MG63 (cell line): Measurements from ENCODE around the gene ZMIZ2. TPM values are rescaled to one million over a fixed set of nuclear protein-coding genes. Genes with fewer than 3 reads are reported as not detected.
"Not testable (repeated sequence)": the region's sequence is repeated elsewhere in the genome, so short reads cannot be mapped to it uniquely, and the experiment has no call there.

Source experiments
- DNase-seq: peaks from one replicate; pipeline ENCODE4 v3.0.0-alpha.2; 2020
- H3K27me3 ChIP-seq: fragments of 250-450 bp; sonication (Bioruptor Pico); 2 replicates; pipeline ENCODE4 v1.5.1; 2020; ENCODE audit warnings: mild to moderate bottlenecking, moderate library complexity
- H3K36me3 ChIP-seq: fragments of 250-450 bp; sonication (Bioruptor Pico); 2 replicates; pipeline ENCODE4 v1.5.1; 2020; ENCODE audit warnings: mild to moderate bottlenecking, moderate library complexity
- H3K4me3 ChIP-seq: fragments of 250-450 bp; sonication (Bioruptor Pico); 2 replicates; pipeline ENCODE4 v1.5.1; 2020; ENCODE audit warnings: mild to moderate bottlenecking, moderate library complexity
- H3K9me3 ChIP-seq: fragments of 250-450 bp; sonication (Bioruptor Pico); 2 replicates; pipeline ENCODE4 v1.5.1; 2020; ENCODE audit warnings: mild to moderate bottlenecking, moderate library complexity
- total RNA-seq: library from RNA; depleted of rRNA; stranded (reverse); fragments of >200 nt; shearing (Covaris generic); gene quantifications from 2 replicates; pipeline ENCODE4 v1.2.3, GENCODE V29; 2014; ENCODE audit warnings: low replicate concordance

The ZMIZ2 gene
- total RNA-seq, 1 experiment from 2014 or later, result 2.0 TPM

DNA sequence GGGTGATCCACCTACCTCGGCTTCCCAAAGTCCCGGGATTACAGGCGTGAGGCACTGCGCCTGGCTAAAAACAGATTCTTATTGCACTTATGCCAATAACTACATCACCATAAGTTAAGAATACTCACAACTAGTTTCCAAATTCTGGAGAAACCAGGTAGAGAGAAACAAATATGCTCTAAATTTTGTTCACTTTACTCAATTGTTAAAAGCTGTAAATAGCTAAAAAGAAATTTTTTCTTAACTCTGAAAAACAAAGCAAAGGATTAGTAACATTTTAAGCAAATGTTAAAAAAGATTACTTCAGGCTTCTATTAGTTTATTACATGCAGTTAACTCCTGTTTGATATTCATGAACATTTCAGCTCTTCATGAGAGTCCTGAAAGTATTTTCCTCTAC, 28.3 kb upstream of the ZMIZ2 start:
- H3K4me3 ChIP-seq, result no peak overlapping the region
- no peaks in the 10 kb centered on the region for H3K36me3 ChIP-seq

DNA sequence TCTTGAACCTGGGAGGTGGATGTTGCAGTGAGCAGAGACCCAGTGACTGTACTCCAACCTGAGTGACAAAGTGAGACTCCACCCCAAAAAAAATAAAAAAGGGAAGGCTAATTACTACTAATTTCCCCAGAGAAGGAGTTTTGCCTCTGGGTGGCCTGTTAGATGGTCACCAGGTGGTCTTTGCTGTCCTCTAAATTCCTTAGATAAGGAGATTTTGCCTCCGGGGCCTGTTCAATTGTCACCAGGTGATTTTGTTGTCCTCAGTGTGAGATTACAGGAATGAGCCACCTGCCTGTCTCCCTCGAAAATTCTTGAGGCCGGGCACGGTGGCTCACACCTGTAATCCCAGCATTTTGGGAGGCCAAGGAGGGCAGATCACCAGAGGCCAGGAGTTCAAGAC, 24.4 kb upstream of the ZMIZ2 start:
- Histone ChIP-seq H3K9me3 (no peaks in the 10 kb centered on the region), H3K36me3 (no peaks in the 10 kb centered on the region), H3K27me3 (no peaks in the 10 kb centered on the region), H3K4me3 (no peak overlapping the region)
- no peak for DNase-seq

More for the DNA sequence above, 28.3 kb upstream of the ZMIZ2 start:
- Histone ChIP-seq H3K27me3 (no peaks in the 10 kb centered on the region), H3K9me3 (no peaks in the 10 kb centered on the region)
- DNase-seq, result no peak

DNA sequence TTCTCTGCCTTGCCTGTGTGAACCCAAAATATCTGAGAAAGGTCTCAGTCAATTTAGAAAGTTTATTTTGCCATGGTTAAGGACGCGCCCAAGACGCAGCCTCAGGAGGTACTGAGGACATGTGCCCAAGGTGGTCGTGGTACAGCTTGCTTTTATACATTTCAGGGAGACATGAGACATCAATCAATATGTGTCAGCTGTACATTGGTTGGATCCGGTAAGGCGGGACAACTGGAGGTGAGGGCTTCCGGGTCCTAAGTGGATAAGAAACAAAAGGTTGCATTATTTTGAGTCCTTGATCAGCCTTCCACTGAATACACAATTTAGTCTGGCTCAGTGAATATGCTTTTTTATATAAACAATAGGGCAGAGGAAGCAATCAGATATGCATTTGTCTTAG, 22.4 kb upstream of the ZMIZ2 start:
- not testable (repeated sequence) for DNase-seq, H3K27me3 ChIP-seq, H3K4me3 ChIP-seq

DNA sequence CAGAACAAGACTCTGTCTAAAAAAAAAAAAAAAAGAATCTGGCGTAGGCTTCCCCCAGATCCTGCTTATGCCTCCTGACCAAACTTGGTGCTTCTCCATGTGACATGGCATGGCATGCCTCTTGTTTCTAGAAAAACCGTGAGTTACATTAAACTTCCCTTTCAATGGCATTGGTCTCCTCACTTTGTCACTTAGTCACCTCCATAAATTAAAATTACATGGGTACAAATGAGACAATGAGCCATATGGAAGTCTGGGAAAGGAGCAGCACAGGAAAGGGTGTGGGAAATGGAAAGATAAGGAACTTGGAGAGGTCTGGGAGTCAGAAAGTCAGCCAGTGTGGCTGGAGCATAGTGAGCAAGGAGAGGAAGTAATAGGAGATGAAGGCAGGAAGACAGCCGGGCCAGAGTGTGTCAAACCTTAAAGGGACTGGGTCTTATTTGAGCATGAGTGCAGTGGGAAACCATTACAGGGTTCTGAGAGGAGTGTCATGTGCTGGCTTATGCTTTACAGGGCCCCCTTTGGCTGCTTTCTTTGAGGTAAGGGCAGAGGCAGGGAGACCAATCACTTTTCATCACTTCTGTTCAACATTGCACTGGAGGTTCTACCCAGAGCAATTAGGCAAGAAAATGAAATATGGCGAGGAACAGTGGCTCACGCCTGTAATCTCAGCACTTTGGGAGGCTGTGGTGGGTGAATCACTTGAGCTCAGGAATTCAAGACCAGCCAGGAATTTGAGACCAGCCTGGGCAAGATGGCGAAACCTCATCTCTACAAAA, 21.3 kb upstream of the ZMIZ2 start:
- DNase-seq, result peak; percentile 35
- Histone ChIP-seq H3K27me3 (no peaks in the 10 kb centered on the region), H3K9me3 (no peaks in the 10 kb centered on the region), H3K4me3 (no peak overlapping the region), H3K36me3 (no peaks in the 10 kb centered on the region)

More for the DNA sequence above, 22.4 kb upstream of the ZMIZ2 start:
- not testable (repeated sequence) for H3K9me3 ChIP-seq, H3K36me3 ChIP-seq

DNA sequence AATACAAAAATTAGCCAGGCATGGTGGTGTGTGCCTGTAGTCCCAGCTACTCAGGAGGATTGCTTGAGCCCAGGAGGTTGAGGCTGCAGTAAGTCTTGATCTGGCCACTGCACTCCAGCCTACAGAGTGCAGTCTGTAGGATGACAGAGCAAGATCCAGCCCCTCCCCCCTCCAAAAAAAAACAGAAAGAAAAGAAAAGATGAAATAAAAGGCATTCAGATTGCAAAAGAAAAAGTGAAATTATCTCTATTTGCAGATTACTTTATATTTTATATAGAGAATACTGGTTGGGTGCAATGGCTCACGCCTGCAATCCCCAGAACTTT, 20.7 kb upstream of the ZMIZ2 start:
- no peak overlapping the region for H3K4me3 ChIP-seq
- no peaks in the 10 kb centered on the region for H3K36me3 ChIP-seq
- no peak for DNase-seq
- no peaks in the 10 kb centered on the region for H3K27me3 ChIP-seq
- no peaks in the 10 kb centered on the region for H3K9me3 ChIP-seq

DNA sequence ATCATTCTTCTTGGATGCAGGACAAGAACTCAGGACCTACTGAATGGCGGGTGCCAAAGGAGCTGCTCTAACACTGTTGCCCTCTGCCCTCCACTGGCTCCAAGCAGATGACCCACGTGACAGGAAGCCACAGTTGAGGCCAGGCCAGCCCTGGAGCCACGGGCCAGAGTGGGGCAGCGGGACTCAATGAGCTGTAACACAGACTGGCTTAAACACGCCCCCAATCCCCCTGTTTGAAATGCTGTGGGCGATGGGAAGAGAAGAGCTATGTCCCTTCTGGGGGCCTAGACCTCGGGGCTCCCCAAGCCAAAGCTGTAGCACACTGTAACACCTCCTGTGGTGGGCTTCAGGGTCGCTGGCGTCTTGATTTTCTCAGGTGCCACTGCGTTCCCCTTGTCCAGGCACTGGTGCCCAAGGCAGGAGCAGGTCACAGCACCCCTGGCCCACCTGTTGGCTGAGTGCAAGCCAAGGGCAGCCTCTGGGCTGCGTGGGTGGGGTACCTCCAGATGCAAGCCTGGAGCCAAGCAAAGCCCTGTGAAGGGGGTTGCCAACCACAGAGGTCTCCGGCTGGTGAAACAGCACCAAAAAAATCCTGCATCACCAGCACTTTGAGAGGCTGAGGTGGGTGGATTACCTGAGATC, 18.6 kb upstream of the ZMIZ2 start:
- H3K4me3 ChIP-seq, result no peak overlapping the region
- no peaks in the 10 kb centered on the region for H3K36me3 ChIP-seq
- peak; percentile 41 for DNase-seq
- no peaks in the 10 kb centered on the region for H3K9me3 ChIP-seq
- no peaks in the 10 kb centered on the region for H3K27me3 ChIP-seq

DNA sequence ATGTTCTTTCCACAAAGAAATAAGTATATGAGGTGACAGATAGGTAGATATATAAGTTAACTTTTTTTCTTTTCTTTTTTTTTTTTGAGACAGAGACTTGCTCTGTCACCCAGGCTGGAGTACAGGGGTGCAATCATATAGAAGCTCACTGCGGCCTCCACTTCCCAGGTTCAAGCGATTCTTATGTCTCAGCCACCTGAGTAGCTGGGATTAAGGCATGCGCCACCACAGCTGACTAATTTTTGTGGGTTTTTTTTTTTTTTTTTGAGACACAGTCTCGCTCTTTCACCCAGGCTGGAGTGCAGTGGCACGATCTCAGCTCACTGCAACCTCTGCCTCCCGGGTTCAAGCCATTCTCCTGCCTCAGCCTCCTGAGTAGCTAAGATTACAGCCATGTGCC, 15.7 kb upstream of the ZMIZ2 start:
- H3K4me3 ChIP-seq, H3K9me3 ChIP-seq, H3K36me3 ChIP-seq, H3K27me3 ChIP-seq, DNase-seq: not testable (repeated sequence)

DNA sequence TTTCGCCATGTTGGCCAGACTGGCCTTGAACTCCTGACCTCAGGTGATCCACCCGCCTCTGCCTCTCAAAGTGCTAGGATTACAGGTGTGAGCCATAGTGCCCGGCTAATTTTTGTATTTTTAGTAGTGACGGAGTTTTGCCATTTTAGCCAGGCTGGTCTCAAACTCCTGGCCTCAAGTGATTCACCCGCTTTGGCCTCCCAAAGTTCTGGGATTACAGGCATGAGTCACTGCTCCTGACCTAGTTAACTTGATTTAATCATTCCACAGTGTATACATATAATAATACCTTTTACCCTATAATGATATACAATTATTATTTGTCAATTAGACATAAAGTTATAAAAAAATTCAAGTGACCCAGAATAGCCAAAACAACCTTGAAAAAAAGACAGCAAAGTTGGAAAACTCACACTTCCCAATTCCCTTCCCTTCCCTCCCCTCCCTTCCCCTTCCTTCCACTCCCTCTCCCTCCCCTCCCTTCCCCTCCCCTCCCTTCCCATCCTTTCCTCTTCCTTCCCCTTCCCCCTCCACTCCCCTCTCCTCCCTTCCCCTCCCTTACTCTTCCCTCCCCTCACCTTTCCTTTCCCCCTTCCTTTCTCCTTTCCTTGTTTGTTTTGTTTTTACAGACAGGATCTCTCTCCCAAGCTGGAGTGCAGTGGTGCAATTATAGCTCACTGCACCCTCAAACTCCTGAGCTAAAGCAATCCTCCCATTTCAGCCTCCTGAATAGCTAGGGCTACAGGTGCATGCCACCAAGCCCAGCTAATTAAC, 14.8 kb upstream of the ZMIZ2 start:
- DNase-seq, result peak; percentile 83
- Histone ChIP-seq H3K9me3 (0 out of 2 replicates have a peak, but pooled peaks cover 2% of the 10 kb centered on the region), H3K36me3 (no peaks in the 10 kb centered on the region), H3K27me3 (no peaks in the 10 kb centered on the region), H3K4me3 (no peak overlapping the region)

DNA sequence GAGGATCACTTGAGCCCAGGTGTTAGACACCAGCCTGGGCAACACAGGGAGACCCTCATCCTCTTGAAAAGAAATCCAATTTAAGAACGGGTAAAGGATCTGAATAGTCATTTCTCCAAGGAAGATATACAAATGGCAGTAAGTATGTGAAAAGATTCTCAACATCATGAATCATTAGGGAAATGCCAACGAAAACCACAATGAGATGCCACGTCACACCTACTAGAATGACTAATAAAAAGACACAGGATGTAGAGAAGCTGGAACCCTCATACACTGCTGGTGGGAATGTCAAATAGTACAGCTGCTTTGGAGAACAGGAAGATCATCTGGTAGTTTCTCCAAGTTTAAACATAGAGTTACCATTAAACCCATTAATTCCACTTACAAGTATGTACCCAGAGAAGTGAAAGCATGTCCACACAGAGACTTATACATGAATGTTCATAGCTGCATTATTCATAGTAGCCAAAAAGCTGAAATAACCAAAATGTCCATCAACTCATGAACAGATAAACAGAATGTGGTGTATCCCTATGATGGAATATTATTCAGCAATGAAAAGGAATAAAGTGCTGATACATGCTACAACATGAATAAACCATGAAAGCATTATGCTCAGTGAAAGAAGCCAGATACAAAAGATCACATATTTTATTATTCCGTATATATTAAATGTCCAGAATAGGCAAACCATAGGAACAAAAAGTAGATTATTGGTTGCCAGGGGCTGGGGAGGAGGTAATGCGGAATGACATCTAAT, 13.1 kb upstream of the ZMIZ2 start:
- H3K9me3 ChIP-seq, result 0 out of 2 replicates have a peak, but pooled peaks cover 2% of the 10 kb centered on the region
- no peak overlapping the region for H3K4me3 ChIP-seq
- no peaks in the 10 kb centered on the region for H3K36me3 ChIP-seq
- peak; percentile 61 for DNase-seq
- H3K27me3 ChIP-seq, result no peaks in the 10 kb centered on the region

DNA sequence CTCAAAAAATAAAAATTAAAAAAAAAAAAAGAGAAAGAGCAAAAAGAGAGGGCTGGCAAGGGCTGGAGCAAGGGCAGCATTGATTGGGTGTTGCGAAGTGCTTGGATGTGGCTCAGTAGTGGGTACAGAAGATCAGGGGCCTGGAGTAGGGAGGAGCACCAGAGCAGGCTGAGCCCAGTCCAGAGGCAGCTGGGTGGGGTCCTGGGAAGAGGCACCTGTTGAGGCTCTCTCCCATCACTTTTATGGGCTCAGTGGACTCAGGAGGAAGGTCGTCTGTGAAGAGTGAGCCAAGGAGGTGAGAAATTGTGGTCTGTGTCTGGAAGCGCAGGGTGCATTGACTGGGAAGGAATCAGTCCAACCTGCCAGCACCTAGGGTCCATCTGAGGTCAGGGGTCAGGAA, 11.8 kb upstream of the ZMIZ2 start:
- no peaks in the 10 kb centered on the region for H3K27me3 ChIP-seq
- no peak for DNase-seq
- no peak overlapping the region for H3K4me3 ChIP-seq
- H3K9me3 ChIP-seq, result 0 out of 2 replicates have a peak, but pooled peaks cover 2% of the 10 kb centered on the region
- H3K36me3 ChIP-seq, result no peaks in the 10 kb centered on the region

DNA sequence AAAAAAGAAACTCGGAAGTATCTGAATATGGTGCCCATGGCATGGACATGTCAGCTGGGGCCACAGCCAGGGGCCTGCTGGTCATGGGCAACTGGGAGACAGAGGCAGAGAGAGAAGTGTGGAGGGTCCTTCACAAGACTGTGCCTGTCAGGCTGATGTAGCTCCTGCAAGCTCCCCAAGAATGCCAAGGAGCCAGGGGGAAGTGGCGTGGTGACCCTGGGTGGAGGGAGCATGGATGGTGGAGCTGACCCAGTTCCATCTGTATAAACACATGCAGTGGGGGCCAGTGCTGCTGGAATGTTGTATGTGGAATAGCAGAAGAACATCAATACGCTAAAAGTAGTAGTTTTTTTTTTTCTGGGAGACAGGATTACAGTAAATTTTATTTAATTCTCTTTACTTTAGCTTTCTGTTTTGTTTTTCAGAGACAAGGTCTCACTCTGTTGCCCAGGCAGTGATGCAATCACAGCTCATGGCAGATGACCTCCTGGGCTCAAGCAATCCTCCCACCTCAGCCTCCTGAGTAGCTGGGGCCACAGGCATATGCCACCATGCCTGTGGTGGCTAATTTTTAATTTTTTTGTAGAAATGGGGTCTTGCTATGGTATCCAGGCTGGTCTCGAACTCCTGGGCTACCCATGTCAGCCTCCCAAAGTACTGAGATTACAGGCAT, 10.5 kb upstream of the ZMIZ2 start:
- Histone ChIP-seq H3K4me3 (no peak overlapping the region), H3K27me3 (no peaks in the 10 kb centered on the region), H3K9me3 (0 out of 2 replicates have a peak, but pooled peaks cover 2% of the 10 kb centered on the region), H3K36me3 (no peaks in the 10 kb centered on the region)
- no peak for DNase-seq

DNA sequence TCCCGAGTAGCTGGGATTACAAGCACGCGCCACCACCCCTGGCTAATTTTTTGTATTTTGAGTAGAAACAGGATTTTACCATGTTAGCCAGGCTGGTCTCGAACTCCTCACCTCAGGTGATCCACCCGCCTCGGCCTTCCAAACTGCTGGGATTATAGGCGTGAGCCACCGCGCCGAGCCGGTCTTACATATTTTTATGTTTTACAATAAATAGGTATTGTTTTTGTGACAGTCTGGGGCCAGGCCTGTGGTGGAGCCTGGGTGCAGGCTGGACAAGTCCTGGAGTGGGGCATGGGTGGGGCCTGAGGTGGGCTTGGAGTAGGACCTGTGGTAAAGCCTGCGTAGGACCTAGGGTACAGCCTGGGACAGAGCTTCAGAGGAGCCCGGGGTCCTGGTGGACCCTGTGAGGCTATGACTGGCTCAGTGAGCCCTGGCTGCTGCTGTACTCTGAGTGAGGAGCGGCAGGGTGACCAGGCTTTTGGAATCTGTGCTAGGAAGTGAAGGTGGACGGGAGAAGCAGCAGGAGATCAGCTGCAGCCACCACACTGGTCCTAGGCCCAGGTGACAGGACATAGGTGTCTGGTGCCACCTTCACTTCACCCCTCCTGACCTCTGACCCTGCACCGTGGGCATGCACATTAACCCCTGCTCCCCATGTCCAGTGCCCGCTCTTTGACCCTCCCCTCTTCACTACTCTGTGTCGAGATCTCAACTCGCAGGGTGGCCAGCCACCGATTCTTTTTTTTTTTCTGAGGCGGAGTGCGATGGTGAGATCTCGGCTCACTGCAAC, 9.6 kb upstream of the ZMIZ2 start:
- DNase-seq, result no peak
- Histone ChIP-seq H3K27me3 (no peaks in the 10 kb centered on the region), H3K4me3 (no peak overlapping the region), H3K9me3 (0 out of 2 replicates have a peak, but pooled peaks cover 2% of the 10 kb centered on the region), H3K36me3 (no peaks in the 10 kb centered on the region)

DNA sequence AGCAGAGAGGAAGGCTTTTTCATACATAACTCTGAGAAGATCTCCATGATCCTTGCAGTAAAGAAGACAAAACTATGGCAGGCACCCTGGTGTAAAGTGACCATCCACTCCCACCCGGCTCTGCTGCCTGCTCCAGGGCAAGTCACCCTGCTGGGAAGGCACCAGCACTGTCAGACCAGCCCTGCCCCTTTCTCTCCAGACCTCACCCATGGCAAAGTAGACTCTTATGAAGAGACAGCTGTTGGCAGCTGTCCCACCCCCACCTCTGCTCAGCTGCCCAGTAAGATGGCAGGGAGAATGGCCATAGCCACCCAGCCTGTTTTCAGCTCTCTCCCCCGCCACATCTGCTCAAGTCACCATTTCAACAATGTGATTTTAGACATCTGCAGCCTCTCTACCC, 8.6 kb upstream of the ZMIZ2 start:
- Histone ChIP-seq H3K36me3 (no peaks in the 10 kb centered on the region), H3K4me3 (no peak overlapping the region), H3K9me3 (0 out of 2 replicates have a peak, but pooled peaks cover 2% of the 10 kb centered on the region), H3K27me3 (no peaks in the 10 kb centered on the region)
- DNase-seq, result no peak

DNA sequence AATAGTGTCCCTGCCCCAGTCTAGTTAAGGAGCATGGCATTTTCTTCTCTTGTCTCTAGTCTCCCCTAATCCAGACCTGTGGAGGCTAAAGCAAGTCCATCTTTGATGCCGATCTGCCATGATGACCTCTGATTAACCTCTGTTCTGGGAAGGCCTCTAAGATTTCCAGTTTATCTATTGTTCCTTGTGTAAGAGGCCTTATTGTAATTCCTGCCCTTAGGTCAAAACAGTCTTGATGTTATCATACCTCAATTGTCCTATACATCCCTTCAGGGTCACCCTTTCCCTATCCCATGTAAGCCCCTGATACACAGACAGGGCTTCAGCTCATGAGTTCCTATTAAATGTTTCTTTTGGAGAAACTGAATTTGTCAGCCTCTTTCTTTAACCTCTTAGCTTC, 4.9 kb upstream of the ZMIZ2 start:
- no peak for DNase-seq
- Histone ChIP-seq H3K4me3 (no peak overlapping the region), H3K9me3 (no peaks in the 10 kb centered on the region), H3K36me3 (no peaks in the 10 kb centered on the region), H3K27me3 (no peaks in the 10 kb centered on the region)

DNA sequence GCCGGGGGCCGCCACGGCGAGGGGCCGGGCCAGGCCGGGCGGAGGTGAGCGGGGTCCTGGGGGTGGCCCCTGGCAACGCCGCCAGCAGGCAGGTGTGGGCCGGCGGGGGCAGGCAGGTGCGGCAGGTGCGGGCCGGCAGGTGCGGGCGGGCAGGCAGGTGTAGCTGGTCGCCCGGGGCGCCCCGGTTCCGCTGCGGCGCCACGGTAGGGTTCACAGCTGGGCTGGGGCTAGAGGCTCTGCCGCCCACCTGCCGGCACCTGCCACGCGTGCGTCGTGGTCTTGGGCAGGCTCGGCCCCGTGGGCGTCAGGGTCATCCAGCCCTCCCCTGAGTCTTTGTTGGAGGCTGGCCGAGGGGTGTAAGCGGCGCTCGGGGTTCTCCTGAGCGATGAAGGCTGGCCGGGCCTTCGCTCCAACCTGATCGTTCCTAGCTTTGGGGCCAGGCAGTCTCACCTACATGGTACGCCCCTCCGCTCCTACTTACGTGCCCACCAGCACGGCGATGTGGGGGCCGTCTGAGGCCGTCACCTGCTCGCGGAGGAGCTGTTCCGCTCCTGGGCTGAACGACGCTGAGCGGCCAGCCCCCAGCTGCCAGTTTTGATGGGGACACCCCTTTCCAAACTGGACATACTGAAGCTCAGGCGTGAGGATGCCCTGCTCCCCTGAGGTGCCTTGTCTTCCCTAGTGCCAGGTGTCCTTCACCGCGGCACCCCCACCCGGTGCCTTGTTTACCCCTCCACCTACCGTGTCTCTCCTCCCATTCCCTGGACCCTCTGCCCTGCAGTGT, 493 bp downstream of the ZMIZ2 start:
- H3K4me3 ChIP-seq, result peak overlapping the region; percentile 61
- H3K27me3 ChIP-seq, result no peaks in the 10 kb centered on the region
- no peak for DNase-seq
- no peaks in the 10 kb centered on the region for H3K9me3 ChIP-seq
- peaks cover 15% of the 10 kb centered on the region for H3K36me3 ChIP-seq
